Lower leg skin (tissue), 3 donors: ENCODE results near the gene AGO3.

ENCODE experiments used
- POLR2A ChIP-seq, 2 donors: fragments of 450-650 bp; IDR thresholded peaks; one replicate each; pipeline ENCODE4 v1.6.1; 2016 to 2017; ENCODE audit warnings: antibody characterized with exemption in 2 of 2, mild to moderate bottlenecking in 1 of 2, moderate library complexity in 1 of 2
- TF ChIP-seq, protein P1 (sequence below), 3 donors: fragments of 450-650 bp; IDR thresholded peaks; one replicate each; pipeline ENCODE4 v1.5.1; 2016; ENCODE audit warnings: antibody characterized with exemption in 3 of 3, mild to moderate bottlenecking in 3 of 3, moderate library complexity in 2 of 3

DNA sequence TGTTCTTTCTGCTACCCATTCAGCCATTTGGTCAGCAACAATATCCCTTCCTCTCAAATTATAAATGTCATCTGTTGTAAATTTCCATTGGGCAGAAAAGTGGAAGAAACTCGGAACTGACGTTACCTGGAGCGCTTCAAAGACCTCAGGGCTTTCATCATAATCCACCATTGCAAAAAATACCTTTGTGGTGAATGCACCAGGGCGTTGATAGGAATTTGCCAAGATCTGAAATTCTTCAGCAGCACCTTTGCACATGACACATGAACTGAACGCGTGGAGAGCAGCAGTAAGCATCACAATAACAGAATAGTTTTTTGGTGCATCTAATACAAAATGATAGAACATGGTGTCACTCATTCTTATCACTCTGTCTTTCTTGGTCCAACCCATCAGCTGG, 149.9 kb downstream of the AGO3 start:
- TF ChIP-seq, protein P1, sequence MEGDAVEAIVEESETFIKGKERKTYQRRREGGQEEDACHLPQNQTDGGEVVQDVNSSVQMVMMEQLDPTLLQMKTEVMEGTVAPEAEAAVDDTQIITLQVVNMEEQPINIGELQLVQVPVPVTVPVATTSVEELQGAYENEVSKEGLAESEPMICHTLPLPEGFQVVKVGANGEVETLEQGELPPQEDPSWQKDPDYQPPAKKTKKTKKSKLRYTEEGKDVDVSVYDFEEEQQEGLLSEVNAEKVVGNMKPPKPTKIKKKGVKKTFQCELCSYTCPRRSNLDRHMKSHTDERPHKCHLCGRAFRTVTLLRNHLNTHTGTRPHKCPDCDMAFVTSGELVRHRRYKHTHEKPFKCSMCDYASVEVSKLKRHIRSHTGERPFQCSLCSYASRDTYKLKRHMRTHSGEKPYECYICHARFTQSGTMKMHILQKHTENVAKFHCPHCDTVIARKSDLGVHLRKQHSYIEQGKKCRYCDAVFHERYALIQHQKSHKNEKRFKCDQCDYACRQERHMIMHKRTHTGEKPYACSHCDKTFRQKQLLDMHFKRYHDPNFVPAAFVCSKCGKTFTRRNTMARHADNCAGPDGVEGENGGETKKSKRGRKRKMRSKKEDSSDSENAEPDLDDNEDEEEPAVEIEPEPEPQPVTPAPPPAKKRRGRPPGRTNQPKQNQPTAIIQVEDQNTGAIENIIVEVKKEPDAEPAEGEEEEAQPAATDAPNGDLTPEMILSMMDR (IDR thresholded peaks at IDR 0.05): no peak
- no peak for TF ChIP-seq POLR2A (IDR thresholded peaks at IDR 0.05)
